ENCODE data around the gene COBLL1.

DNA sequence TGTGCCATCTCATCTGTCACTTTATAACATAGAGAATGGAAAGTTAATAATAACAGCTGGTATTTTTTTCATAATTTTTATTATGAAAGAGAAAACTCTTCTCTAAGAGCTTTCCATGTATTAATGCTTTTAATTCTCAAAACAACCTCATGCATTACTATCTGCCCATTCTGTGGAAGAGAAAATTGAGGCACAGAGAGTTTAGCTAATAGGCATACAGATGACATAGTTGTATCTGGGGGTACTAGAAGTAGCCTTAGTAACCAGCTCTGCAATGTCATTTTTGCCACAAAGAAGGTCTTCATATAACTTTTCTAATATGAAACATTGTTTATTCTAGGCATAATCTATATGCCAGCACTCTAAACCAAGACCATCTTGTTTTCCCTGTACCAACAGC is 36.3 kb upstream of the COBLL1 start:
- TF ChIP-seq, protein P1, sequence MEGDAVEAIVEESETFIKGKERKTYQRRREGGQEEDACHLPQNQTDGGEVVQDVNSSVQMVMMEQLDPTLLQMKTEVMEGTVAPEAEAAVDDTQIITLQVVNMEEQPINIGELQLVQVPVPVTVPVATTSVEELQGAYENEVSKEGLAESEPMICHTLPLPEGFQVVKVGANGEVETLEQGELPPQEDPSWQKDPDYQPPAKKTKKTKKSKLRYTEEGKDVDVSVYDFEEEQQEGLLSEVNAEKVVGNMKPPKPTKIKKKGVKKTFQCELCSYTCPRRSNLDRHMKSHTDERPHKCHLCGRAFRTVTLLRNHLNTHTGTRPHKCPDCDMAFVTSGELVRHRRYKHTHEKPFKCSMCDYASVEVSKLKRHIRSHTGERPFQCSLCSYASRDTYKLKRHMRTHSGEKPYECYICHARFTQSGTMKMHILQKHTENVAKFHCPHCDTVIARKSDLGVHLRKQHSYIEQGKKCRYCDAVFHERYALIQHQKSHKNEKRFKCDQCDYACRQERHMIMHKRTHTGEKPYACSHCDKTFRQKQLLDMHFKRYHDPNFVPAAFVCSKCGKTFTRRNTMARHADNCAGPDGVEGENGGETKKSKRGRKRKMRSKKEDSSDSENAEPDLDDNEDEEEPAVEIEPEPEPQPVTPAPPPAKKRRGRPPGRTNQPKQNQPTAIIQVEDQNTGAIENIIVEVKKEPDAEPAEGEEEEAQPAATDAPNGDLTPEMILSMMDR (IDR thresholded peaks at IDR 0.05; ENCODE audit: borderline replicate concordance, extremely low read depth, low read length, poor library complexity, severe bottlenecking) = no peak
- no peak for TF ChIP-seq EZH2 (IDR thresholded peaks at IDR 0.05; ENCODE audit: borderline replicate concordance, low read depth, low read length, severe bottlenecking)

Data from DND-41 (cell line).